SK-N-SH treated with all-trans-retinoic acid at 6 μM for 48 hours (cell line): ENCODE results near the gene FBXO38.

Experiments
- ATAC-seq: fragments of 200-7000 bp; cut with Tn5 transposase; 3 replicates; pipeline ENCODE4 v1.9.1; 2020; ENCODE audit warnings: mild to moderate bottlenecking, moderate library complexity
- BACH2 ChIP-seq: fragments of 250-450 bp; sonication (Bioruptor Pico); IDR thresholded peaks from 2 replicates; pipeline ENCODE4 v1.9.0; 2021; ENCODE audit warnings: mild to moderate bottlenecking, borderline replicate concordance
- CREB5 ChIP-seq: fragments of 250-450 bp; sonication (Bioruptor Pico); IDR thresholded peaks from 2 replicates; pipeline ENCODE4 v1.5.1; 2020; ENCODE audit warnings: low read depth, mild to moderate bottlenecking, moderate library complexity
- CSRNP3 ChIP-seq: fragments of 250-450 bp; sonication (Bioruptor Pico); IDR thresholded peaks from 2 replicates; pipeline ENCODE4 v1.5.1; 2021; ENCODE audit warnings: mild to moderate bottlenecking, moderate library complexity
- GLIS3 ChIP-seq: fragments of 250-450 bp; sonication (Bioruptor Pico); IDR thresholded peaks from 2 replicates; pipeline ENCODE4 v1.5.0; 2020; ENCODE audit warnings: mild to moderate bottlenecking, moderate library complexity
- ISL1 ChIP-seq: fragments of 250-450 bp; sonication (Bioruptor Pico); IDR thresholded peaks from 2 replicates; pipeline ENCODE4 v2.1.2; 2022; ENCODE audit warnings: mild to moderate bottlenecking, moderate library complexity
- OSR1 ChIP-seq: fragments of 250-450 bp; sonication (Bioruptor Pico); IDR thresholded peaks from 2 replicates; pipeline ENCODE4 v1.8.0; 2022; ENCODE audit warnings: moderate library complexity, mild to moderate bottlenecking, inconsistent platforms
- PATZ1 ChIP-seq: fragments of 250-450 bp; sonication (Bioruptor Pico); IDR thresholded peaks from 2 replicates; pipeline ENCODE4 v1.8.0; 2020; ENCODE audit warnings: mild to moderate bottlenecking, moderate library complexity, borderline replicate concordance
- POU6F1 ChIP-seq: fragments of 250-450 bp; sonication (Bioruptor Pico); IDR thresholded peaks from 2 replicates; pipeline ENCODE4 v1.8.0; 2021; ENCODE audit warnings: low read depth, mild to moderate bottlenecking, moderate library complexity, borderline replicate concordance
- PPARA ChIP-seq: fragments of 250-450 bp; sonication (Bioruptor Pico); IDR thresholded peaks from 2 replicates; pipeline ENCODE4 v1.5.0; 2020; ENCODE audit warnings: mild to moderate bottlenecking, borderline replicate concordance
- SNAI2 ChIP-seq: fragments of 250-450 bp; sonication (Bioruptor Pico); IDR thresholded peaks from 2 replicates; pipeline ENCODE4 v1.5.0; 2020; ENCODE audit warnings: mild to moderate bottlenecking, moderate library complexity
- TOX ChIP-seq: fragments of 250-450 bp; sonication (Bioruptor Pico); IDR thresholded peaks from 2 replicates; pipeline ENCODE4 v1.8.0; 2021; ENCODE audit warnings: mild to moderate bottlenecking, moderate library complexity, borderline replicate concordance
- TSHZ2 ChIP-seq: fragments of 250-450 bp; sonication (Bioruptor Pico); IDR thresholded peaks from 2 replicates; pipeline ENCODE4 v1.5.0; 2020; ENCODE audit warnings: mild to moderate bottlenecking, moderate library complexity
- ZC3H10 ChIP-seq: fragments of 250-450 bp; sonication (Bioruptor Pico); IDR thresholded peaks from 2 replicates; pipeline ENCODE4 v1.5.1; 2021; ENCODE audit warnings: mild to moderate bottlenecking, moderate library complexity
- ZFP3 ChIP-seq: fragments of 250-450 bp; sonication (Bioruptor Pico); IDR thresholded peaks from 2 replicates; pipeline ENCODE4 v1.5.0; 2020; ENCODE audit warnings: mild to moderate bottlenecking, moderate library complexity
- ZFP30 ChIP-seq: fragments of 450-650 bp; formaldehyde crosslinking; IDR thresholded peaks from 2 replicates; pipeline ENCODE4 v1.5.0; 2022; ENCODE audit warnings: mild to moderate bottlenecking, moderate library complexity
- ZNF565 ChIP-seq: fragments of 450-650 bp; formaldehyde crosslinking; conservative IDR thresholded peaks from 2 replicates; pipeline ENCODE4 v1.5.0; 2020; ENCODE audit warnings: low read depth, mild to moderate bottlenecking, moderate library complexity
- ZNF70 ChIP-seq: fragments of 450-650 bp; formaldehyde crosslinking; IDR thresholded peaks from 2 replicates; pipeline ENCODE4 v1.5.0; 2020; ENCODE audit warnings: mild to moderate bottlenecking, moderate library complexity
- ZNF8 ChIP-seq: fragments of 450-650 bp; formaldehyde crosslinking; IDR thresholded peaks from 2 replicates; pipeline ENCODE4 v1.5.0; 2020; ENCODE audit warnings: mild to moderate bottlenecking, moderate library complexity

The FBXO38 gene

GRCh38 chr5:148336704-148337435 lies 46.9 kb upstream of the FBXO38 start (continued):
- TF ChIP-seq POU6F1 (CRISPR knock-in tag) (no peak), ZNF8 (CRISPR knock-in tag) (no peak), ZC3H10 (no peak), ZNF565 (CRISPR knock-in tag) (no peak), TOX (no peak), ZFP3 (CRISPR knock-in tag) (no peak), OSR1 (CRISPR knock-in tag) (no peak), GLIS3 (CRISPR knock-in tag) (no peak)

- no peak for TF ChIP-seq ISL1 (CRISPR knock-in tag)
- TF ChIP-seq SNAI2 (CRISPR knock-in tag), result no peak
- TF ChIP-seq ZFP3 (CRISPR knock-in tag), result no peak
- no peak for TF ChIP-seq PATZ1 (CRISPR knock-in tag)
- TF ChIP-seq BACH2, result no peak
- TF ChIP-seq ZFP30 (CRISPR knock-in tag), result no peak
- TF ChIP-seq GLIS3 (CRISPR knock-in tag), result no peak
- TF ChIP-seq TSHZ2 (CRISPR knock-in tag), result no peak
- TF ChIP-seq POU6F1 (CRISPR knock-in tag), result no peak
- no peak for TF ChIP-seq CREB5
- TF ChIP-seq CSRNP3 (CRISPR knock-in tag), result no peak
- TF ChIP-seq TOX, result no peak
- no peak for TF ChIP-seq ZNF70 (CRISPR knock-in tag)
- no peak for TF ChIP-seq PPARA (CRISPR knock-in tag)
- TF ChIP-seq ZNF8 (CRISPR knock-in tag), result no peak
- no peak for TF ChIP-seq ZC3H10
- no peak for ATAC-seq
Measured at GRCh38 chr5:148342371-148343045, 41.2 kb upstream of the FBXO38 start.

GRCh38 chr5:148343046-148343407 lies 40.7 kb upstream of the FBXO38 start:
- ATAC-seq, result no peak
- TF ChIP-seq PPARA (CRISPR knock-in tag) (no peak), ZNF565 (CRISPR knock-in tag) (no peak), PATZ1 (CRISPR knock-in tag) (no peak)
